Esophagus squamous epithelium (tissue), 4 donors: ENCODE measurements around the gene NKAIN4.

Experiments
- CTCF ChIP-seq, 6 experiments: fragments of 450-650 bp in 4 of 6; fragments of 200-600 bp in 2 of 6; sonication (generic) in 2 of 6; IDR thresholded peaks; one replicate each; pipeline ENCODE4 v1.5.1; 2016 to 2019; ENCODE audit warnings: antibody characterized with exemption in 6 of 6, mild to moderate bottlenecking in 4 of 6, moderate library complexity in 4 of 6
- POLR2A ChIP-seq, 4 donors: fragments of 450-650 bp; IDR thresholded peaks; one replicate each; pipeline ENCODE4 v1.6.1; 2017; ENCODE audit warnings: antibody characterized with exemption in 4 of 4, mild to moderate bottlenecking in 4 of 4, moderate library complexity in 3 of 4

- TF ChIP-seq CTCF (IDR thresholded peaks at IDR 0.05), result no peak
- no peak for TF ChIP-seq POLR2A (IDR thresholded peaks at IDR 0.05)
Measured at GRCh38 chr20:63293456-63293855, 39.2 kb upstream of the NKAIN4 start.
